Lower leg skin (tissue), 3 donors: ENCODE measurements around the gene INF2.

ENCODE experiments used
- POLR2A ChIP-seq, 2 donors: fragments of 450-650 bp; IDR thresholded peaks; one replicate each; pipeline ENCODE4 v1.6.1; 2016 to 2017; ENCODE audit warnings: antibody characterized with exemption in 2 of 2, mild to moderate bottlenecking in 1 of 2, moderate library complexity in 1 of 2
- TF ChIP-seq, protein P1 (sequence below), 3 donors: fragments of 450-650 bp; IDR thresholded peaks; one replicate each; pipeline ENCODE4 v1.5.1; 2016; ENCODE audit warnings: antibody characterized with exemption in 3 of 3, mild to moderate bottlenecking in 3 of 3, moderate library complexity in 2 of 3

DNA sequence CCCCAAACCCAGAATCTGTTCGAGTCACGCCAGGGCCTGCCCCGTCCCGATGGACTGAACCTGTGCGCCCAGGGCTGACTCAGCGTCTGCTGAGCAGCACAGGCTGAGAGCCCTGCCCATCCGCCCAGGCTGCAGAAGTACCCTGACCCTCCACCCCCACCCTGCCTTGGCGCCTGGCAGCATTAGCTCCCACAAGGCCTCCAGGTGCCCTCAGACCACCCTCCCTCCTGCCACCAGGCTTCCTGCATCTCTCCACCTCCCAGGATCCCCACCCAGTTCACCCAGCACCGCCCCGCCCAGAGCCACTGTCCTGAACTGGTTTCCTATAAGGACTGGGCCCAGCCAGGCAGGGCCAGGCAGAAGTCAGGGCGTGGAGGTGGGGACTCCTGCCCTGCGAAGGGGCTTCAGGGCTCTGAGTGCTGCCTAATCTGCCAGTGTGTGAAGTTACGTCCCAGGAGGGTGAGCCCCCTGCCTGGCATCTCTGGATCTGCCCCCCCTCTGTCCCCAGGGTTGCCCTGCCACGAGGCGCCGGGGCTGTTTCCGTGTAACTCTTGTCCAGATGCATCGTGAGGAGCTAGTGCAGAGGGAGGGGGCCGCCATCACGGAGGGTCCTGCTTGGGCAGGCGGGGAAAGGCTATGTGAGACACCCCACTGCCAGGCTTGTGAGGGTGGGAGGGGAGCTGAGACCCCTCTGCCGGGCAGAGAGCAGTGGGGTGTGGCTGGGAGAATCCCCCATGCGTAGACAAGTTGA is 43.7 kb downstream of the INF2 start:
- TF ChIP-seq, protein P1, sequence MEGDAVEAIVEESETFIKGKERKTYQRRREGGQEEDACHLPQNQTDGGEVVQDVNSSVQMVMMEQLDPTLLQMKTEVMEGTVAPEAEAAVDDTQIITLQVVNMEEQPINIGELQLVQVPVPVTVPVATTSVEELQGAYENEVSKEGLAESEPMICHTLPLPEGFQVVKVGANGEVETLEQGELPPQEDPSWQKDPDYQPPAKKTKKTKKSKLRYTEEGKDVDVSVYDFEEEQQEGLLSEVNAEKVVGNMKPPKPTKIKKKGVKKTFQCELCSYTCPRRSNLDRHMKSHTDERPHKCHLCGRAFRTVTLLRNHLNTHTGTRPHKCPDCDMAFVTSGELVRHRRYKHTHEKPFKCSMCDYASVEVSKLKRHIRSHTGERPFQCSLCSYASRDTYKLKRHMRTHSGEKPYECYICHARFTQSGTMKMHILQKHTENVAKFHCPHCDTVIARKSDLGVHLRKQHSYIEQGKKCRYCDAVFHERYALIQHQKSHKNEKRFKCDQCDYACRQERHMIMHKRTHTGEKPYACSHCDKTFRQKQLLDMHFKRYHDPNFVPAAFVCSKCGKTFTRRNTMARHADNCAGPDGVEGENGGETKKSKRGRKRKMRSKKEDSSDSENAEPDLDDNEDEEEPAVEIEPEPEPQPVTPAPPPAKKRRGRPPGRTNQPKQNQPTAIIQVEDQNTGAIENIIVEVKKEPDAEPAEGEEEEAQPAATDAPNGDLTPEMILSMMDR (IDR thresholded peaks at IDR 0.05), result no peak
- TF ChIP-seq POLR2A (IDR thresholded peaks at IDR 0.05), result no peak
